Measurements from ENCODE around the gene MCL1. TPM values are rescaled to one million over a fixed set of nuclear protein-coding genes. Genes with fewer than 3 reads are reported as not detected.

The MCL1 gene
- total and polyA plus RNA-seq, 2 of the 13 experiments (the other 11 are each of a cell fraction or from before 2014, with no cell fraction given): 69.5 to 125 TPM

GRCh38 chr1:150609732-150610131 is 30.3 kb upstream of the MCL1 start:
- intact Hi-C loops (cut with micrococcal nuclease; ENCODE audit: unreplicated experiment): loop anchor here (5.0 kb wide), 1 partner anchor 32 kb away; the partner anchor contains the start of gene MCL1
- FAIRE-seq (no peak), ATAC-seq (no peak), DNase-seq (ENCODE audit: low spot score) (no peak)
- WGBS (ENCODE audit: low lambda C conversion rate): 93% methylated on average over 2 of the region's 2 CpGs
- H3K9ac ChIP-seq (ENCODE audit: insufficient read depth, low read depth, low read length): no peak overlapping the region
- POLR2A ChIA-PET: interaction anchor here (1.3 to 2.6 kb wide), 3 partner anchors 20 to 42 kb away, joined by 3 to 12 read pairs (median 5); partner anchors contain the start of genes ENSA and MCL1
- no peak overlapping the region for H3K4me3 ChIP-seq (replicated peaks in 1 of 3; ENCODE audit: insufficient read depth in 1 of 3, low read depth in 2 of 3, low read length in 3 of 3)
- CTCF ChIA-PET (ENCODE audit: low intra/inter-chr PET ratio, low total read pairs): no interaction called here
- BruUV-seq (replicated peaks): no TSS peak
- H4K20me1 ChIP-seq (ENCODE audit: insufficient read depth, low read length): no peaks in the 10 kb centered on the region
- no peak overlapping the region for H3K4me2 ChIP-seq (ENCODE audit: low read depth, low read length)
- H3K9me3 ChIP-seq (ENCODE audit: low read length): no peaks in the 10 kb centered on the region
- H3K79me2 ChIP-seq (ENCODE audit: insufficient read depth, low read length): peaks cover 3% of the 10 kb centered on the region
- H3K36me3 ChIP-seq (replicated peaks in 1 of 2; ENCODE audit: control insufficient read depth in 1 of 2, insufficient read depth in 2 of 2, low read length in 2 of 2): peaks cover 0 to 3% of the 10 kb centered on the region in 2 experiments; a peak in 1 of 5 replicates
- H3K27ac ChIP-seq (ENCODE audit: extremely low read length, insufficient read depth, low read length): peak overlapping the region; percentile 42
- H2AFZ ChIP-seq (ENCODE audit: low read length): no peak overlapping the region
- in situ Hi-C loops (cut with HindIII; ENCODE audit: extremely low pct_ligation_motif_present, low pct_unique_long_range_greater_than_20kb): no loop called here
- peaks cover 69% of the 10 kb centered on the region for H3K4me1 ChIP-seq (ENCODE audit: insufficient read depth, low read length)
- TF ChIP-seq ZNF207 (IDR thresholded peaks at IDR 0.05; ENCODE audit: borderline replicate concordance): no peak
- TF ChIP-seq ZNF589 (CRISPR knock-in tag; conservative IDR thresholded peaks at IDR 0.05): no peak
- TF ChIP-seq FOXK2 (IDR thresholded peaks at IDR 0.05): no peak
- H3K27me3 ChIP-seq (ENCODE audit: control insufficient read depth in 1 of 2, insufficient read depth in 2 of 2, low read length in 2 of 2): no peaks in the 10 kb centered on the region

- Histone ChIP-seq H3K4me1 (ENCODE audit: insufficient read depth, low read length) (peaks cover 66% of the 10 kb centered on the region), H3K27me3 (ENCODE audit: control insufficient read depth in 1 of 2, insufficient read depth in 2 of 2, low read length in 2 of 2) (no peaks in the 10 kb centered on the region), H2AFZ (ENCODE audit: low read length) (no peak overlapping the region), H3K4me2 (ENCODE audit: low read depth, low read length) (no peak overlapping the region), H3K27ac (ENCODE audit: extremely low read length, insufficient read depth, low read length) (peak overlapping the region; percentile 17), H4K20me1 (ENCODE audit: insufficient read depth, low read length) (no peaks in the 10 kb centered on the region), H3K9me3 (ENCODE audit: low read length) (no peaks in the 10 kb centered on the region), H3K4me3 (replicated peaks in 1 of 3; ENCODE audit: insufficient read depth in 1 of 3, low read depth in 2 of 3, low read length in 3 of 3) (no peak overlapping the region), H3K36me3 (replicated peaks in 1 of 2; ENCODE audit: control insufficient read depth in 1 of 2, insufficient read depth in 2 of 2, low read length in 2 of 2) (peaks cover 0 to 3% of the 10 kb centered on the region in 2 experiments; a peak in 1 of 5 replicates), H3K79me2 (ENCODE audit: insufficient read depth, low read length) (peaks cover 6% of the 10 kb centered on the region), H3K9ac (ENCODE audit: insufficient read depth, low read depth, low read length) (no peak overlapping the region)
- ChIA-PET CTCF (ENCODE audit: low intra/inter-chr PET ratio, low total read pairs) (no interaction called here), POLR2A (interaction anchor here (0.7 to 6.3 kb wide), 4 partner anchors 22 to 368 kb away, joined by 3 to 108 read pairs (median 38); partner anchors contain the start of genes CERS2, ENSA and MCL1)
- intact Hi-C loops (cut with micrococcal nuclease; ENCODE audit: unreplicated experiment) (no loop called here), in situ Hi-C loops (cut with HindIII; ENCODE audit: extremely low pct_ligation_motif_present, low pct_unique_long_range_greater_than_20kb) (no loop called here)
- TF ChIP-seq MEIS1 (CRISPR knock-in tag; IDR thresholded peaks at IDR 0.05; ENCODE audit: borderline replicate concordance) (no peak), ZNF138 (CRISPR knock-in tag; IDR thresholded peaks at IDR 0.05; ENCODE audit: low read depth) (0 out of 2 replicates have a peak, but pooled peaks have one; percentile 2)
- no TSS peak for BruUV-seq (replicated peaks)
- DNase-seq (ENCODE audit: low spot score) (no peak), ATAC-seq (no peak), FAIRE-seq (no peak)
- 93% methylated on average over 7 of the region's 7 CpGs for WGBS (ENCODE audit: low lambda C conversion rate)
Observed at GRCh38 chr1:150606463-150607142, 27.2 kb upstream of the MCL1 start.
